H9 (cell line): ENCODE data around the gene GTF2H2C_2.
"Not testable (repeated sequence)": the region's sequence is repeated elsewhere in the genome, so short reads cannot be mapped to it uniquely, and the experiment has no call there.

ENCODE experiments used
- DNase-seq: peaks from one replicate; pipeline ENCODE4 v3.0.0-alpha.2; 2017
- H2AFZ ChIP-seq: one replicate; pipeline ENCODE4 v1.6.1; 2013; ENCODE audit warnings: mild to moderate bottlenecking, low read length, control low read depth, moderate library complexity
- H2AK5ac ChIP-seq: 2 replicates; pipeline ENCODE4 v1.6.1; 2013; ENCODE audit warnings: low read length, control low read depth, mixed read lengths; ENCODE audit not compliant: insufficient read length
- H2BK120ac ChIP-seq: one replicate; pipeline ENCODE4 v1.6.1; 2013; ENCODE audit warnings: low read depth, mild to moderate bottlenecking, low read length, control low read depth, inconsistent platforms; ENCODE audit not compliant: poor library complexity, severe bottlenecking
- H2BK12ac ChIP-seq: 2 replicates; pipeline ENCODE4 v1.6.1; 2013; ENCODE audit warnings: low read length, control low read depth, mixed read lengths, low read depth; ENCODE audit not compliant: insufficient read length
- H2BK15ac ChIP-seq: 2 replicates; pipeline ENCODE4 v1.6.1; 2013; ENCODE audit warnings: low read depth, low read length, control low read depth
- H2BK20ac ChIP-seq: one replicate; pipeline ENCODE4 v1.6.1; 2013; ENCODE audit warnings: low read depth, mild to moderate bottlenecking, low read length, control low read depth, inconsistent platforms; ENCODE audit not compliant: poor library complexity, severe bottlenecking
- H2BK5ac ChIP-seq: 2 replicates; pipeline ENCODE4 v1.6.1; 2013; ENCODE audit warnings: low read length, control low read depth, mixed read lengths; ENCODE audit not compliant: insufficient read length
- H3K14ac ChIP-seq: 2 replicates; pipeline ENCODE4 v1.6.1; 2013; ENCODE audit warnings: low read length, control low read depth; ENCODE audit not compliant: insufficient read depth
- H3K18ac ChIP-seq: 2 replicates; pipeline ENCODE4 v1.6.1; 2013; ENCODE audit warnings: low read depth, mild to moderate bottlenecking, mixed read lengths, low read length, control low read depth; ENCODE audit not compliant: insufficient read length
- H3K23ac ChIP-seq: 2 replicates; pipeline ENCODE4 v1.6.1; 2013; ENCODE audit warnings: low read length, control low read depth, mixed read lengths, low read depth; ENCODE audit not compliant: insufficient read length
- H3K23me2 ChIP-seq: 2 replicates; pipeline ENCODE4 v1.6.1; 2013; ENCODE audit warnings: low read depth, mild to moderate bottlenecking, mixed read lengths, low read length, control low read depth; ENCODE audit not compliant: insufficient read length, poor library complexity, severe bottlenecking
- H3K27ac ChIP-seq: 2 replicates; pipeline ENCODE4 v1.5.1; 2013; ENCODE audit warnings: low read length, control low read depth, mixed read lengths, low read depth; ENCODE audit not compliant: insufficient read length
- H3K27me3 ChIP-seq: 2 replicates; pipeline ENCODE4 v1.6.1; 2013; ENCODE audit warnings: low read length, control low read depth, inconsistent platforms; ENCODE audit not compliant: insufficient read depth
- H3K4ac ChIP-seq: 2 replicates; pipeline ENCODE4 v1.6.1; 2013; ENCODE audit warnings: low read depth, mild to moderate bottlenecking, control low read depth, inconsistent platforms, low read length, moderate library complexity
- H3K4me1 ChIP-seq: 2 replicates; pipeline ENCODE4 v1.6.1; 2013; ENCODE audit warnings: low read length, control low read depth, inconsistent platforms; ENCODE audit not compliant: insufficient read depth
- H3K4me2 ChIP-seq: 2 replicates; pipeline ENCODE4 v1.6.1; 2013; ENCODE audit warnings: low read length, control low read depth, mixed read lengths; ENCODE audit not compliant: insufficient read length, insufficient read depth
- H3K56ac ChIP-seq: 2 replicates; pipeline ENCODE4 v1.6.1; 2013; ENCODE audit warnings: low read depth, mild to moderate bottlenecking, mixed read lengths, low read length, control low read depth; ENCODE audit not compliant: insufficient read length
- H3K79me1 ChIP-seq: 2 replicates; pipeline ENCODE4 v1.6.1; 2013; ENCODE audit warnings: low read depth, mild to moderate bottlenecking, moderate library complexity, low read length, control low read depth, inconsistent platforms; ENCODE audit not compliant: insufficient read depth, poor library complexity, severe bottlenecking
- H3K79me2 ChIP-seq: 2 replicates; pipeline ENCODE4 v1.6.1; 2013; ENCODE audit warnings: low read length, control low read depth, inconsistent platforms; ENCODE audit not compliant: insufficient read depth
- H3K9ac ChIP-seq: 2 replicates; pipeline ENCODE4 v1.6.1; 2013; ENCODE audit warnings: low read length, control low read depth, mixed read lengths; ENCODE audit not compliant: insufficient read length; ENCODE audit errors: extremely low read depth
- H3K9me3 ChIP-seq: one replicate; pipeline ENCODE4 v1.6.1; 2013; ENCODE audit warnings: low read depth, low read length, inconsistent platforms; ENCODE audit not compliant: control insufficient read depth
- H3T11ph ChIP-seq: one replicate; pipeline ENCODE4 v1.6.1; 2013; ENCODE audit warnings: mild to moderate bottlenecking, low read length, control low read depth, inconsistent platforms
- H4K20me1 ChIP-seq: one replicate; pipeline ENCODE4 v1.6.1; 2013; ENCODE audit not compliant: control insufficient read depth, insufficient read length, insufficient read depth
- H4K5ac ChIP-seq: 2 replicates; pipeline ENCODE4 v1.6.1; 2013; ENCODE audit warnings: low read depth, mild to moderate bottlenecking, mixed read lengths, low read length, control low read depth; ENCODE audit not compliant: insufficient read length
- H4K8ac ChIP-seq: replicated peaks from 2 replicates; pipeline ENCODE4 v1.6.1; 2013; ENCODE audit warnings: low read length, control low read depth, mixed read lengths, low read depth; ENCODE audit not compliant: insufficient read length
- H4K91ac ChIP-seq: 2 replicates; pipeline ENCODE4 v1.6.1; 2013; ENCODE audit warnings: low read depth, mild to moderate bottlenecking, moderate library complexity, mixed read lengths, low read length, control low read depth; ENCODE audit not compliant: insufficient read length
- H3K27ac Mint-ChIP-seq, 3 experiments: 2 replicates in 2 of 3; 3 replicates in 1 of 3; pipeline ENCODE4 v1.8.0; 2020 to 2021; ENCODE audit warnings: mixed read lengths in 3 of 3, mild to moderate bottlenecking in 1 of 3, moderate library complexity in 1 of 3
- H3K27me3 Mint-ChIP-seq: 2 replicates; pipeline ENCODE4 v1.8.0; 2021; ENCODE audit warnings: low read depth, mild to moderate bottlenecking, moderate library complexity, mixed read lengths
- H3K36me3 Mint-ChIP-seq, 3 experiments: 2 replicates in 2 of 3; 3 replicates in 1 of 3; pipeline ENCODE4 v1.8.0; 2020 to 2021; ENCODE audit warnings: low read depth in 3 of 3, mixed read lengths in 3 of 3; ENCODE audit not compliant: insufficient read depth in 1 of 3
- H3K4me1 Mint-ChIP-seq, 2 experiments: 2 replicates each; pipeline ENCODE4 v1.8.0; 2020; ENCODE audit warnings: mixed read lengths in 2 of 2
- H3K4me3 Mint-ChIP-seq, 2 experiments: 2 replicates in 1 of 2; 3 replicates in 1 of 2; pipeline ENCODE4 v1.8.0; 2020 to 2021; ENCODE audit warnings: mild to moderate bottlenecking in 2 of 2, mixed read lengths in 2 of 2, moderate library complexity in 1 of 2
- H3K9me3 Mint-ChIP-seq, 2 experiments: 2 replicates in 1 of 2; 3 replicates in 1 of 2; pipeline ENCODE4 v1.8.0; 2020; ENCODE audit warnings: mild to moderate bottlenecking in 2 of 2, mixed read lengths in 2 of 2, moderate library complexity in 1 of 2
- WGBS: extraction: QIAGEN DNeasy Blood & Tissue Kit; methylation state at CpG from one replicate; pipeline ENCODE4 v1.1.7; 2013; ENCODE audit warnings: missing lambda C conversion rate, low lambda C conversion rate, mixed read lengths; ENCODE audit not compliant: insufficient read length; ENCODE audit errors: extremely low coverage; 5-methylcytosine and 5-hydroxymethylcytosine counted together

Gene GTF2H2C_2

GRCh38 chr5:70415117-70415516, at the start of gene GTF2H2C_2:
GTF2H2C_2 (plus strand) TSS chr5:70415368.
- H3K27me3 Mint-ChIP-seq, H3K79me2 ChIP-seq, H3T11ph ChIP-seq, H3K23me2 ChIP-seq, H2BK120ac ChIP-seq, H3K23ac ChIP-seq, H4K5ac ChIP-seq, H3K9me3 Mint-ChIP-seq, H3K27me3 ChIP-seq, H3K4me2 ChIP-seq, H3K9me3 ChIP-seq, H2BK5ac ChIP-seq, DNase-seq, H3K56ac ChIP-seq, H3K9ac ChIP-seq, H2BK20ac ChIP-seq, H2AFZ ChIP-seq, H3K36me3 Mint-ChIP-seq, H4K20me1 ChIP-seq, H3K14ac ChIP-seq, H3K4me3 Mint-ChIP-seq, H3K79me1 ChIP-seq, H2BK12ac ChIP-seq, H3K4me1 Mint-ChIP-seq, H3K27ac ChIP-seq, H3K4ac ChIP-seq, H4K8ac ChIP-seq, H3K27ac Mint-ChIP-seq, H4K91ac ChIP-seq, H3K18ac ChIP-seq, H3K4me1 ChIP-seq, H2AK5ac ChIP-seq, H2BK15ac ChIP-seq: not testable (repeated sequence)
- WGBS = no CpG with 5 or more reads among the region's 39 CpGs

DNA sequence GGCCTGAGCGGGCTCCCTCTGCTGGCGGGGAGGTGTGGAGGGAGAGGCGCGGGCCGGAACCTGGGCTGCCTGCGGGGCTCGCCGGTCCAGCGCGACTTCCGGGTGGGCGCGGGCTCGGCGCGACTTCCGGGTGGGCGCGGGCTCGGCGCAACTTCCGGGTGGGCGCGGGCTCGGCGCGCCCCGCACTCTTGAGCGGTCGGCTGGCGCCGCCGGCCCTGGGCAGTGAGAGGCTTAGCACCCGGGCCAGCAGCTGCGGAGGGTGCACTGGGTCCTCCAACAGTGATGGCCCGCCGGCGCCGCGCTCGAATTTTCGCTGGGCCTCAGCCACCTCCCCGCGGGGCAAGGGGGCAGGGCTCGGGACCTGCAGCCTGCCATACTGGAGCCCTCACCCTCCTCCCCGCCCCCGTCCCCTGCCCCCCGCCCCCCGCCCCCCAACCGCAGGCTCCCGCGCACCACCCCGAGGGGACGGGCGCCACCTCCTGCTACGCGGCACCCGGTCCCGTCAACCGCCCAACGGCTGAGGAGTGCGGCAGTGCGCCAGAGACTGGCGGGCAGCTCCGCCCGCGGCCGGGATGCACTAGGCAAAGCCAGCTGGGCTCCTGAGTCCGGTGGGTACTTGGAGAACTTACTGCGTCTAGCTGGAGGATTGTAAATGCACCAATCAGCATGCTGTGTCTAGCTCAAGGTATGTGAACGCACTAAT, 14.0 kb upstream of the GTF2H2C_2 start:
- H3K18ac ChIP-seq, H2BK20ac ChIP-seq, H3K9me3 Mint-ChIP-seq, H3K27ac ChIP-seq, H2BK5ac ChIP-seq, H3K23me2 ChIP-seq, H3K27ac Mint-ChIP-seq, H3K14ac ChIP-seq, H3K4me1 ChIP-seq, H4K5ac ChIP-seq, H3K4me2 ChIP-seq, H3K4ac ChIP-seq, H4K8ac ChIP-seq, H3K4me1 Mint-ChIP-seq, H3K9me3 ChIP-seq, H3K79me1 ChIP-seq, H3K36me3 Mint-ChIP-seq, H3K27me3 Mint-ChIP-seq, H4K91ac ChIP-seq, DNase-seq, H4K20me1 ChIP-seq, H2BK120ac ChIP-seq, H2BK15ac ChIP-seq, H3K79me2 ChIP-seq, H2AK5ac ChIP-seq, H2AFZ ChIP-seq, H3K56ac ChIP-seq, H3T11ph ChIP-seq, H3K27me3 ChIP-seq, H2BK12ac ChIP-seq, H3K23ac ChIP-seq: not testable (repeated sequence)
- H3K4me3 Mint-ChIP-seq = peak overlapping the region; percentile 62 to 76
- no CpG with 5 or more reads among the region's 71 CpGs for WGBS
- H3K9ac ChIP-seq = peak overlapping the region; percentile 47
